Adrenal gland (tissue), 12 donors: ENCODE measurements around the gene TBATA. TPM values are rescaled to one million over a fixed set of nuclear protein-coding genes. Genes with fewer than 3 reads are reported as not detected.

ENCODE experiments used
- DNase-seq, 7 donors: peaks; one replicate each; pipeline ENCODE4 v3.0.0-alpha.2; 2019 to 2020
- H3K27ac ChIP-seq, 5 donors: fragments of 200-600 bp; sonication (generic) in 4 of 5; 1 replicate in 3 of 5; 2 replicates in 2 of 5; pipeline versions ENCODE4 v1.5.1 to v1.8.0; 2016 to 2020; ENCODE audit warnings: mild to moderate bottlenecking in 1 of 5
- H3K27me3 ChIP-seq: fragments of 200-600 bp; 2 replicates; pipeline ENCODE4 v1.8.0; 2021
- H3K36me3 ChIP-seq, 2 donors: fragments of 200-600 bp; replicated peaks in 1 of 2; 1 replicate in 1 of 2; 2 replicates in 1 of 2; pipeline versions ENCODE4 v1.5.1 to v1.8.0; 2018 to 2022
- H3K4me1 ChIP-seq, 2 donors: fragments of 200-600 bp; replicated peaks in 1 of 2; 1 replicate in 1 of 2; 2 replicates in 1 of 2; pipeline versions ENCODE4 v1.5.1 to v1.8.0; 2018 to 2021
- H3K4me3 ChIP-seq, 4 donors: fragments of 200-600 bp; sonication (generic) in 3 of 4; one replicate each; pipeline ENCODE4 v1.5.1; 2016 to 2018
- H3K9me3 ChIP-seq, 3 donors: fragments of 200-600 bp; sonication (generic) in 1 of 3; replicated peaks in 1 of 3; 1 replicate in 2 of 3; 2 replicates in 1 of 3; pipeline versions ENCODE4 v1.5.1 to v1.8.0; 2016 to 2021
- POLR2A ChIP-seq, 2 donors: fragments of 450-650 bp; IDR thresholded peaks; one replicate each; pipeline ENCODE4 v1.6.1; 2017; ENCODE audit warnings: antibody characterized with exemption in 2 of 2, mild to moderate bottlenecking in 2 of 2, moderate library complexity in 1 of 2
- WGBS, 4 donors: extraction: QIAGEN DNeasy Blood & Tissue Kit in 2 of 4; methylation state at CpG; one replicate each; pipeline versions ENCODE4 v1.1.5 to v1.1.7; 2013 to 2017; 5-methylcytosine and 5-hydroxymethylcytosine counted together
- intact Hi-C, 2 donors: fragments of 100-400 bp; cut with DNase I; formaldehyde crosslinking; loops; one replicate each; pipeline versions ENCODE4 v1.14.1 to v1.15.0; 2022 to 2023
- polyA plus RNA-seq, 3 donors: library from polyadenylated mRNA; stranded (reverse); fragments of 200-250 nt in 2 of 3; fragments of 350-450 nt in 1 of 3; fragmentation: Illumina TruSeq in 1 of 3; extraction: RNeasy Lipid Tissue Mini Kit (QIAGEN cat#74804) in 1 of 3; gene quantifications; one replicate each; pipeline ENCODE4 v1.2.3, GENCODE V29; 2013 to 2014
- total RNA-seq, 9 donors: library from RNA; depleted of rRNA in 4 of 9; stranded (reverse); fragments of >200 nt in 4 of 9; fragments of 120-200 nt in 1 of 9; fragmentation: NEBNext Ultra II Directional in 1 of 9; extraction: Animal tissue kit (Norgen Biotek cat#: 25700) in 1 of 9; gene quantifications; one replicate each; pipeline versions ENCODE4 v1.1.0 to v1.2.4, GENCODE V29; 2013 to 2023
- TF ChIP-seq, protein P1 (sequence below), 6 experiments: fragments of 450-650 bp in 4 of 6; fragments of 200-600 bp in 2 of 6; sonication (generic) in 1 of 6; IDR thresholded peaks; 1 replicate in 5 of 6; 2 replicates in 1 of 6; pipeline versions ENCODE4 v1.5.1 to v1.8.0; 2016 to 2021; ENCODE audit warnings: antibody characterized with exemption in 6 of 6, mild to moderate bottlenecking in 2 of 6, moderate library complexity in 1 of 6
- donor health status: healthy with polysubstance abuse.
- donor health status: Bipolar disorder and iron deficiency.
- donor health status: DM: yes; HTN: yes; CAD: no.
- donor health status: DM: no; HTN: no; CAD: no.
- donor health status: DM: no; HTN: no; CAD: no.
- donor health status: DM: yes; HTN: yes; CAD: no.

The TBATA gene
- total and polyA plus RNA-seq, 12 donors = 0.17 TPM; not detected in 11

DNA sequence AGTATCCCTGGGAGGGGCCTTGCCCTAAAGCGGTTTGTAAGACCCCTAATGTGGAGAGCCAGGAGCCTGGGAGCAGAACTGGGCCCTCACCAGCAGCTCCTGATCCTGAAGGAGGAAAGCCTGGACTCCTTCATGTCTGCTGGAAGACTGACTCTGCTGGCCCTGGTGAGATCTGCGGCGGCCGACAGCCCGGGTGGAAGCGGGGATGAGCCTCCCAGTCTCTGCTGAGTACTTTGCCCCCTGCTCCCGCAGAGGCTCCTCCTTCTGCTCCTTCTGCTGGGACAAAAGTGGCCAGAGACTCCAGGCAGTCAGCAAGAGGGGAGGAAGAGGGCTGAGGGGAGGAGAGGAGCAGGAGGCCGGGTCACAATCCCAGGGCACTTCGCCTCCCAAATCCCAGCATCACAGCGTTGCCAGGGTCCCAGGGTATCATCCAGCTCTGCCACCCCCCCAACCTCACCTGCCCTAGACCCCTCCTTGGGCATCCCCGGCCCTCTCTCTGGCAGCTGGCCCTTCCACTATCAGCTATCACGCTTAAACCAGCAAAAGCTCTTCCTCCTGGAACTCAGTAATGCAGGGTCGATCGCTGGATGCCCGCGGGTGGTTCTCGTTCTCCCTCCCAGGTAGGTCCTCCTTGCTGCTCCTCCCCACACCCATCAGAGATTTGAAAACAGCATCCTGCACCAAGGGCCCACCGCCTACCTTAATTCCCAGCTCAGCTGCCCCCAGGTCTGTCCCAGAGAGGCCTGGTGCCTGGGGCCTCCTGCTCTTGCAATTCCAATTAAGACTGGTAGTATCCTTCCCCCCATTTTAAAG lies 7.9 kb downstream of the TBATA start:
- no peaks in the 10 kb centered on the region for H3K27me3 ChIP-seq
- no peak overlapping the region for H3K27ac ChIP-seq
- intact Hi-C loops = no loop called here
- H3K9me3 ChIP-seq = no peaks in the 10 kb centered on the region
- H3K36me3 ChIP-seq = no peaks in the 10 kb centered on the region
- H3K4me1 ChIP-seq = no peaks in the 10 kb centered on the region
- no peak for TF ChIP-seq POLR2A (IDR thresholded peaks at IDR 0.05)
- TF ChIP-seq, protein P1, sequence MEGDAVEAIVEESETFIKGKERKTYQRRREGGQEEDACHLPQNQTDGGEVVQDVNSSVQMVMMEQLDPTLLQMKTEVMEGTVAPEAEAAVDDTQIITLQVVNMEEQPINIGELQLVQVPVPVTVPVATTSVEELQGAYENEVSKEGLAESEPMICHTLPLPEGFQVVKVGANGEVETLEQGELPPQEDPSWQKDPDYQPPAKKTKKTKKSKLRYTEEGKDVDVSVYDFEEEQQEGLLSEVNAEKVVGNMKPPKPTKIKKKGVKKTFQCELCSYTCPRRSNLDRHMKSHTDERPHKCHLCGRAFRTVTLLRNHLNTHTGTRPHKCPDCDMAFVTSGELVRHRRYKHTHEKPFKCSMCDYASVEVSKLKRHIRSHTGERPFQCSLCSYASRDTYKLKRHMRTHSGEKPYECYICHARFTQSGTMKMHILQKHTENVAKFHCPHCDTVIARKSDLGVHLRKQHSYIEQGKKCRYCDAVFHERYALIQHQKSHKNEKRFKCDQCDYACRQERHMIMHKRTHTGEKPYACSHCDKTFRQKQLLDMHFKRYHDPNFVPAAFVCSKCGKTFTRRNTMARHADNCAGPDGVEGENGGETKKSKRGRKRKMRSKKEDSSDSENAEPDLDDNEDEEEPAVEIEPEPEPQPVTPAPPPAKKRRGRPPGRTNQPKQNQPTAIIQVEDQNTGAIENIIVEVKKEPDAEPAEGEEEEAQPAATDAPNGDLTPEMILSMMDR (IDR thresholded peaks at IDR 0.05) = no peak
- peak in 1 of 7 donors; percentile 31 for DNase-seq
- 88 to 95% (median 94%) methylated on average over 13 to 18 of the region's 18 CpGs for WGBS, 4 donors
- no peak overlapping the region for H3K4me3 ChIP-seq

DNA sequence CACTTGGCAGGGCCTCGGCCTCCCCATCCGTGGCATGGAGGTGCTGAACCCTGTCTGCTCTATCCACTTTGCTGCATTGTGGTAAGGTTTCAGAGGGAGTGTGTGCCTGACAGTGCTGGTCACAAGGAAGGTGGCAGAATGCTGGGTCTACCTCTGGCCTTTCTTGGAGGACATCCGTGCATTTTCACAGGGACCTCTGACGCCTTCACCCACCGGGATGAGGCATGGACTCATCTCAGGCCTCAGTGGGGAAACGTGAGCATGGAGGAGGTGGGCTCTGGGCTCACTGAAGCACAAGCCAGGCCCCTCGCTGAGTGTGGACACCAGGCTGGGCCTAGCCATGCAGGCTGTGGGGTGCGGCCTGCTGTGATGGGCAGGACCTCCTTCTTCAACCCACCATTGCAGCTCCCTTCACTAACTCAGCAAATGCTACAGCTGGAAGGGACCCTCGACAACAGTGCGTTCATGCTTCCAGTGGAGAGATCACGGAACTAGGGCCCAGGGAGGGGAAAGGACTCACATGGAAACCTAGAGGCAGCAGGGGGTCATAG lies 8.6 kb downstream of the TBATA start:
- intact Hi-C loops = no loop called here
- no peak for TF ChIP-seq POLR2A (IDR thresholded peaks at IDR 0.05)
- TF ChIP-seq, protein P1 (IDR thresholded peaks at IDR 0.05) = no peak
- WGBS, 4 donors = 81 to 92% (median 89%) methylated on average over 7 to 11 of the region's 11 CpGs

DNA sequence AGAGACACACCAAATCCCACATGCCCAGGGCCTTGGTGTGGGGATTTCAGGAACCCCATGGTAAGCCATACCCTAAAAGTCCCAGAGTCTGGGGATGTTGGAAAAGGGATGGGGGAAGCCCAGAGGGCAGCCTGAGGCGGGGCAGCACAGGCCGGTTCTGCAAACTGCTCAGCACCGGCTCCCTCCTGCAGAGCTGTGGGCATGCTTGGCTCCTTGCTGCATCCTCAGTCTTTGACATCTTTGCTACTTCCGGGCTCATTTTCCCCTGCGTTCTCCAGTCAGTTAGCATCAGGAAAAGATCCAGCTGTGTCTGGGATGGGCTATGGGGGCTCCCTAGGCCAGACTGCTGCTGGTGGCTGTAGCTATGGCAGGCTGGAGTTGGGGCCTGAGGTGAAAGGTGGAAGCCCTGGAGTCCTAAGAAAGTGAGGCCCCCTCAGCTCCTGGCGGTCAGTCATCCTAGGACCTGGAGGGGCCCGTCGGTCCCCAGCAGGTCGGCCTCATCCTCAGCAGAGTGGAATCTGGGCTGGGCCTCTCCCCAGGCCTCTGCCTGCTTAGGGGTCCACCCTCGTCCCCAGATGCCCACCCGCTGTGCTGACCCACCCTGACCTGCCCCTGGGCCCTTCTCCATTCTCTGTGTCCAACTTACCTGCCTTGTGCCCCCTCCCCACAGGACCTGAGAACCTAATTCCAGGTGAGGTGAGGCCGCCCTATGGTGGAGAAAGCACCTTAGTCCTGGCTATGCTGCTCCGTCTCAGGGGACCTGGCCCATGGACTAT lies 9.3 kb downstream of the TBATA start:
- intact Hi-C loops = no loop called here
- Histone ChIP-seq H3K27me3 (no peaks in the 10 kb centered on the region), H3K36me3 (no peaks in the 10 kb centered on the region), H3K4me1 (no peaks in the 10 kb centered on the region), H3K4me3 (no peak overlapping the region), H3K9me3 (no peaks in the 10 kb centered on the region), H3K27ac (no peak overlapping the region)
- 81 to 92% (median 92%) methylated on average over 5 to 13 of the region's 13 CpGs for WGBS, 4 donors
- TF ChIP-seq, protein P1 (IDR thresholded peaks at IDR 0.05) = no peak
- TF ChIP-seq POLR2A (IDR thresholded peaks at IDR 0.05) = no peak
- DNase-seq = peak in 1 of 7 donors; percentile 17

More for the DNA sequence above, 8.6 kb downstream of the TBATA start:
- no peak overlapping the region for H3K27ac ChIP-seq
- no peaks in the 10 kb centered on the region for H3K9me3 ChIP-seq
- H3K36me3 ChIP-seq = no peaks in the 10 kb centered on the region
- H3K4me3 ChIP-seq = no peak overlapping the region
- H3K27me3 ChIP-seq = no peaks in the 10 kb centered on the region
- DNase-seq = peak in 1 of 7 donors; percentile 18
- no peaks in the 10 kb centered on the region for H3K4me1 ChIP-seq
